NCI-H1436 treated with DMSO at 0.1 percent for 48 hours (cell line): ENCODE data around the gene KLF6.

Experiments used
- DNase-seq: peaks from one replicate; lab custom pipeline; 2025; lab: John Stamatoyannopoulos, UW

The KLF6 gene

DNA sequence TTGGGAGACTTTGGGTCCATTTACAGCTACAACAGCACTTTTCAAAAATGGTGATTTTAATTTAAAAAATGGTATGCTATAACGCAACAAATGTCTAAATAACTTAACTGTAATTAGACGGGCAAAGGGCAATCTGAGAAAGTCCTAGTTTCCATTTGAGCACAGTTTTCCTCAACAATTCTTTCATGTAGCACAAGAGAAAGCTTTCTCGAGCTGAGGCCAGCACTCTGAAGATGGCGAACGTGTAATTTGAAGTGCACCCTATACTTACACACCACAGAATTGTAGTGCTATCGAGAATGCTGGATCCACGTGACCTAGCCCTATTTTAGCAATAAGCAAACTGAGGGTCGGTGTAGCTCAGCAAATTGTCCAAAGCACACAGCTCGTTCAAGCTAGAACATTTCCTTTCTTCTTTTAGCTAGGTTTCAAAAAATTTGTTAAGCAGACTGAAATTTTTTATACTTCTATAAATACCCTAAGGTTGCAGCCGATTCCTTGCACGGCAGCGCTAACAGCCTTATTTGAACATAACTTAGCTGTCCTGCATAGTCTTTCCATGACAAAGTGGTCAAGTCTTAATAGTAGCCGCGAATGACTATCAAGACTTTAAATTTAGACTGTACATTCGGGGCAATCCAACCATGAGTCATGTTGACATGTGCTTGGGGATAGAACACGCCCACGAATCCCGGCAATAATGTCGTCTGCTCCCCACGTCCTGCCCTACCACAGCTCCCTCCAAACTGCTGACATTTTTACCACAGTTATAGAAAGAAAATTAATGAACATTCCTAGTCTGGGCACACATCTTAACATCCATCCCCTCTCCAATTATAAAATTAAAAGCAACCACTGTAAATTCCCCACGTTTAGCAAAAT, 10.0 kb downstream of the KLF6 start:
- DNase-seq = no peak

DNA sequence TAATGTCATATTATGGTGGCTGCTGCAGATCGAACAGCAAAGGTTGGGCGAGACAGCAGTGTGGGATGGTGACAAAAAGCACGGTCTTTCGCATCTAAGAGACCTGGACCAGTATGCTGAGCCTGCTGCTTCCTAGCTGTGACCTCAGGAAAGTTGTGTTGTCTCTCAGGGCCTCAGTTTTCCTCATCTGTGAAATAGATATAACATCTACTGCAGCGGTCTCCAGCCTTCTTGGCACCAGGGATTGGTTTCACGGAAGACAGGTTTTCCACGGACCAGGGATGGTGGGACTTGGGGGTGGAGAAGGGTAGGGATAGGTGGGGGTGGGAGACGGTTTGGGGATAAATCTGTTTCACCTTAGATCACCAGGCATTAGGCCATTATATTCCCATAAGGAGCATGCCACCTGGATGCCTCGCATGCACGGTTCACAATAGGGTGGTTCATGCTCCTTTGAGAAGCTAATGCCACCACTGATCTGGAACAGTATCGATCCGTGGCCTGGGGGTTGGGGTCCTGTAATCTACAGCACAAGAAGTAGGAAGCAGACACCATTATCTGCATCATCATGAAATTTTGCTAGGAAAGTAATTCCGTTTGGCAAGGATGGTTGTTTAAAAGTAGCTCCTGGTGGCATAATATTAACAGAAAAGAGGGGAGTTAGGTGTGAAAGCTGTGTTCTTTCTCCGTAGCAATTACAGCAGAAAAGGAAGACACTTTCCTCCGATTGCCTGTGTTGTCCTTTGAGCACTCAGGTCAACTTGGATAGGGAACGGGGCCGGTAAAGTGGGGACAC, 10.8 kb downstream of the KLF6 start:
- DNase-seq = no peak

DNA sequence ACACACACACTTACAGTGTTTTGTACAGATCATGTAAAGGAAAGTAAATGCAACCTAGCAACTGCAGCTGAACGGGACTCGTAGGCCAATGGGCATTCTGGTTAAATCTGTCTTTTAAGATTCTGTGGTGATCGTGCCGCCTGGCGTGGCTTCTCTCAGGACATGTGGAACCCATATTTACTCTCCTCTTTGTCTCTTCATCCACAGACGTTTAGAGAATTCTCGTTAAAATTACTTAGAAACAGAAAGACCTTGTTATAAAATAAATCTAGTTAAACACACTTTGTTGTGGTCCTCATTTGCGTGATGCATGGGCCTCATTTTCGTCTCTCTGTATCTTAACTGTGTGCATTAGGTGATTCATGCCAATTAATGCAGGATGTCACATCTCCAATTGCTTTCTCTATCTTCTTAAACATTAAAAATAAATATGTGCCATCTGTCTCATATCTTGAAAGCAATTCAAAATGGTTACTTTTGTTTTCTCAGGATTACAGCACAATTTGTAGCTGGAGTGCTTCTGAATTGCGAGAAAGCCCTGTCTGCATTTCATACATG, 11.5 kb downstream of the KLF6 start:
- DNase-seq = no peak

DNA sequence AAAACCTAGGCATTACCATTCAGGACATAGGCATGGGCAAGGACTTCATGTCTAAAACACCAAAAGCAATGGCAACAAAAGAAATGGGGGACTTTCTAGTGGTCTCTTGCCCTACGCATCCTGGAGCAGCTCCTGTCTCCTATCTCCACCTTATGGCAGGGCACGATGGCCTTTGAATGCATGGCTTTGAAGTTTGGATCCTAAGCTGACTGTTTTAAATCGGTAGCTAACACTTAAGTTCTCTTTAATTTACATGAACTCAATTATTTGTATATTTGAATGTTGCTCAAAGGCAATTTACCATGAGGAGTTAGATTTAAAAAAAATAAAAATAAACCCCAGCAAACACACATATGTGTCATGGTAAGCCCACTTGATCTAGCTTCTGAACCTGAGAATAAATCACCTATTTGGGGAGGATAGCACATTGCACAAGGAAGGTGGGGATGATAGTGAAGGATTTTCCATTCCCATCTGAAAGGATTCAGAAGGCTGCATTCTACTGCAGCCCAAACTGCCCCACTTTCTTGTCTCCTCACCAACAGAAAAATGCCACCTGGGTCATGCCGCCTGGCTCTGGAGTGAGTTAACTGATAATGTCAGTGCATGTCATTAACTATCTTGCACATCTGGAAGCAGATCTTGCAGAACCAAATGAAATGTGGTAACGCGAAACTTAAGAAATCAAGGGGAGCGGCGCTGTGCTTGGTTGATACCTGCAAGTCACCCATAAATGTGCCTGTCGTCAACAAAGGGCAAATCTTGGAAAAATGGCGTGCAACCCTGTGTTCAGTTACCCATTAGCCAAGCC, 12.4 kb downstream of the KLF6 start:
- no peak for DNase-seq

DNA sequence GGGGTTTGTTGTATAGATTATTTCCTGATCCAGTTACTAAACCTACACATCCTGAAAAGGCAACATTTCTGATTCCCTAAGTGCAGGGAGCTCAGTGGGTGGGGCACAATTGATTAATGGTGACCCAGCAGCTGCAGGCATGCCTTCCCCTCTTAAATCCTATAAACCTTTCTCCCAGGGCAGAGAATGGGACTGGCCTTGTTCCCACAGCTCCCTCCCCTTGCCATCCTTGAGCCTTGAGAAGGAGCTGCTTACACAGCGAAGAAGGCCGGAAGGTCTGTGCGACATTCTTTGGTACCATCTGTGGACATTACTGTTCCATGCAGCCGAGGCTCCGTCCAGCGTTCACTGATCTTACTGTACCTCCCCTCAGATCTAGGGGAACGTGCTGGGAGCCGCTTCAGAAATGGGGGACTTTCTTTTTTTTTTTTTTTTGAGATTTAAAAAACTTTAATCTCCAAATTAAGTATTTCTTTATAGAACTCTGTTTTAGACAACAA, 14.3 kb downstream of the KLF6 start:
- DNase-seq = no peak

DNA sequence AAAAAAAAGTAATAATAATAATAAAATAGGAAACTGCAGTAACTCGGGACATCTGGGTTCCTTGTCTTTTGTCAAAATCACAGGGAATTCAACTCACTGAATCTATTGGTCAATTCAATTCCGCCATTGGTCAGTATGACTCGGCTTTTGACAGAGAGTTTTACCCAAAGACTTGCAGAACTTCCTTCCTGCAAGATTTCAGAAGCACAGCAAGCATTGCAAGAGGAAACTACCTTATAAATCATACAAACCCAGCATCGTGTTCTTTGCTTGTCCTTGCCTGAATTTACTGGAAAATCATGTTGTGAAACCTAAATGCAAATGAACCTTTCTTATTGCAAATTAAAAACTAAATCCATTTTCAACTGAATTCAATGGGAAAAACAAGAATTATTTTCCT, 15.5 kb downstream of the KLF6 start:
- DNase-seq = no peak

DNA sequence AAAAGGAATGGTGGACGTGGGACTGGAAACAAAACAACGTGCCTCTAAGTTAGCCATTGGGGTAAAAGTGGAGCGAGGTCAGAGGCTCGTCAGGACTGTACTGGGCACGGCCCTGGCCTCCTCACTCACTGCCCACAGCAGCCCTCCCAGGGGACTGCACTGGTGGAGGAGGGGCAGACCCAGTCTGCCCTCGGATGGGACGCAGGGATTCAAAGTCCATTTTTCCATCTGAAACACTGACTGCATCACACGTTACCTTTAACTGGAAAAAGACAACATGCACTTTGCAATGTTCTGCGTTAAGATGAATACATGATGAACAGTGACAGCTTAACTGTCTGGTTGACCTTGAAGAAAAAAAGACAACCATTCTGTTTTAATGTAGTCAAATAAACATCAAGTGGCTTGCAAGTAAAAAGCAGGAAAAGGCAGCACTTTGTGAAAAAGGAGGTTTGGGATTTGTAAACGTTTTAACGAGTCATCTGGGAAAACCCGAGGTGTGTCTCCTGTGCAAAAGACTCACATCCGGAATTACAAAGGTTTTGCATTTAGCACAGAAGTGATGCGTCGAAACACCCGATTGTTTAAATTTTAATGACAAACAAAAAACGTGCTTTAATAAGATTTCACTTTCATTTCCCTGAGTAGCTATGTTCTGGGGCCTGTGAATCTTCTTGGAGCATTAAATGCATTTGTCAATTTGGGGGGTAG, 18.8 kb downstream of the KLF6 start:
- no peak for DNase-seq

DNA sequence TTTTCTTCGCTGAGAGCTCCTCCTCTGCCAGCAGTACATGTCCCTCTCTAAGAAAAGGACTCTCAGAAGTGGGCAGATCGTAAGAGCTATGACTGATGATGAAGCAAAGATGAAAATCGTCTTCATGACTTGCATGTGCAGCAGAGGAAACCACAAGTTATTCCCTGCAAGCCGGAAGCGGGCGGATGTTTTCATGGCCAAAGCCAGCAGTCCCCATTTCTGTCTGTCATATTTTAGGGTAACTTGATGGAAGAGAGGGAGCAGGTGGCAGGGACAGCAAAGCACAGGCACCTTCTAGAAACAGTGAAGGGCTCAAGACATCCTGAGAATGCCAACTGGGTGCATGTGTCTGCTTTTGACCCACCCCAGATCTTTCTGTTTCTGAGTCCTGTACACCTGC, 19.9 kb downstream of the KLF6 start:
- no peak for DNase-seq

DNA sequence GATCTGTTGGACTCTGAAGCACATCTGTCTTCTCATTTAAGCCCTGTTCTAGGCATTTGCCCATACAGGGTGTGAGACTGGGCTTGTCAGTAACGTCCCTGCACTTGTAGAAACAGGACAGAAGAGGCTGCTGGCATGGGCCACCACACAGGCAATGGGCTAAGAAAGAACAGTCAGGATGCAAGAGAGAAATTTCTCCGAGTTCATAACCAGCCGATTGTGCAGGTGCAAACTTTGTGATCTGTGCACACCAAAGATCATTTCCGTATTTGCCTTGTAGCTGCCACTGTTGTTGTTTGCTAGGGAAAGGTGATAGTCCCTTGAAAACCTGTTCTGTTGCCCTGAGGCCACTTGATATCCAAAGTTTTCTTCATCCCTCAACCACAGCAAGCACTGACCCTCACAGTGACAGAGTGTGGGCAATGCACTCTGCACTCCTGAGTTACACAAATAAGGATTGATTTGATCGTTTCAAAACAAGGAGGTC, 20.3 kb downstream of the KLF6 start:
- DNase-seq = no peak

DNA sequence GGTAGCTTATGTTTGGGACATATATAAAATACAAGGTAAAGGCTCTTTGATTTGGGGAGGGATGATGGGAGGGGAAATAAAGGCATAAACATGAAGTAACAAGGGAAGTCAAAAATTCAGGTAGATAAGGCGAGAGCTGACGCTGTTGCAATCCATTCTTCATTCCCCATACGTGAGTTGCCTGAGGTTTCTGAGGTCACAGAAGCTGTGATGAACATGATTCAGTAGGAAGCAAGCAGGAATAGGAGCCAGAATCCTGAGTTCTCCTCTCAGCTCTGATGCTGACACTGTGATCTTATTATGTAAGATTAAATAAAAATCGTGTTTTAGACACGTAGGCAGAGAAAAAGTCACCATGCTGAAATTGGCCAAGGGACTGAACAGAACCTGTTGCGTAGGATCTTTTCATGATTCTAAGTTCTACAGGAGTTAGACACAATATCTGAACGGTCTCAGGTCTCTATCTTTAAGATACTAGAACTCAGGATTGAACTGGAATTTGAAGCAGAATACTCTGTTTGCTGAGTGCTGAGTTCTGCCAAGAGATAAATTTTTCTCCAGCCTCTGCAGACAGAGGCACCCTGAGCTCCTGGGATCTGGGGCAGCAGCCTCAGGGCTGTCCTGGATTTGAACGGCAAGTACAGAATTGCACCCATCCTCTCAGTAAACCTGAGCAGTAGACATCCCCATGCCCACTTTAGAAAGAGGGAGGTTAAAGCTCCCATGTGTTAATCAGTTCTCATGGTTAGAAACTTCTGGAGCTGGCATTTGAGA, 21.0 kb downstream of the KLF6 start:
- no peak for DNase-seq

DNA sequence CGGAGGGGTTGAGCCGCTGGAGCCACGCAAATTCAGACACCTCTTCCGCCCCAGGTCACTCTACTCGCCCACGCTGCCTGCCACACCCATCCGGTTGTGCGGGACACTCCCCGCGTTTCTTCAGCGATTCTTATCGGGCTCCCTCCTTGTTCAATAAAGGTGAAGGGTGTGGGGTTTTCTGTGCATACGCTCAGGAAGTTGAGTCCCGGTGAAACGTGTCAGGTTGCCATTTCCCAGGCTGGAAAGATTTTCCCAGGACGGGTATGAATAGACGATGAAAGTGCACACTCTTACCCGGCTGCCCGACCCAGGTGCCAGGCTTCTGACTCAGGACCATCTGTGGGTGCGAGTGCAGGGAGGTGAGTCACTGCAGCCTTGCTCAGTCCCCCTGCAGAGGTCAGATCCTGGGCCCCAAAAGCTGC, 22.0 kb downstream of the KLF6 start:
- no peak for DNase-seq

DNA sequence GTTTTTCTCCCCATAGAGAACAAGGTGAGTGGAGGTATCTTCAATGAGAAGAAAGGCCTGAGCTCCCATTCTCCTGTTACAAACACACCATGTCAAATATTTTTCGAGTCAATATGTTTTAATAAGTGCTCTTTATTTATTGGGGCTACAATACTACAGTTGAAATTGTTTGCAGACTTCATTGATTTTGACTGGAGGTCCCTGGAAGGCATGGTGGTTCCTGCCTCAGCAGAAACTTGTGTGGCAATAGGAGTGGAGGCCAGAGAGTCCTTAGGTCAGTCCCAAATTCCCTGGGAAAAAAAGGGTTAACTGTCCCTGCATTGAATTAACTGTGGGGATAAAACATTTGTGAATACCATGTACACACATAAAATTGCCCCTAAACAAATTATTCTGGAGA, 22.7 kb downstream of the KLF6 start:
- no peak for DNase-seq

DNA sequence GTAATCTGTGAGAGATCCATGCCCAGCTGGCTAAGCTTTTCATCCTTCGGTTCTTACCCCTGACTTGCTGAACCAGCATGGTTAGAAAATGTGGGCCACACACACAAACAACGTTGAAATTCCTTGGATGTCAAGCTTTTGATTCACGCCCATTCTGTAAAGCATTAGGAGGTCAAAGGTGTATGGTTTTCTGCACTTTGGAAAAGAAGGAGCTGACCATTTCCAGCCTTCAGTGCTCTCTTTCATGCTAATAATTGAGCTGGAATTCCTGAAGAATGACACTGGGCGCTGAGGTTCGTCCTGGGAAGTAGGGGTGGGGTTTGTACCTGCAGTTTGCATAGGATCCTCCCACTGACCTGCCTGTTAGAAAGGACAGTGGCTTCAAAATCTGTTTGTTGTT, 23.1 kb downstream of the KLF6 start:
- DNase-seq = no peak

DNA sequence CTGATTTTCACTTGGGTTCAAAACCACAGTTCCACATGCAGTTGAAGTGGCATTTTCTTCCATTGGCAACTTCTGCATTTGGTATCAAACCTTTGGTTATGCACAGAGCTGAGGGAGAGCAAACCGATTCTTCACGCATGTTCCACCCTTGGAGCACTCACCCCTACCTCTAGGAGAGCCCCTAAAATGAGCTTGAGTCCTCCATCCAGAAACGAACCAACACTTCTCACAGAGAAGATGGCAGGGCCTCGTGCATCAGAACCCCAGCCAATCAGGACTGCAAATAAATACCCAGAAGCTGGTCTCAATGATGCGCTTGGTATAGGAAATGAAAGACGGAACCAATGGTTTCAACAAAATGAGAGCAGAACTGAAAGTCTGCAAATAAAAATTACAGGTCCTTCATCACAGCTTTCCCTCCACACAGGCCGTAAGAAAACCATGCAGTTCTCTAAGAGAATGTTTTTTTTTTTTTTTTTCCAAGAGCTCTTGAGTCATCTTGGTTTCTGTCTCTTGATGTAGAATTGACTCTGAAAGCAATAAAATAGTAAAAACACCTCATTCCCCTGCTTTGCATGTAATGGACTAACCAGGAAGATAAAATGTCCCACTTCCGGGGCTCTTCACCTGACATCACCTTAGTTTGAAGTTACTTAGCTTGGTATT, 23.9 kb downstream of the KLF6 start:
- DNase-seq = no peak

DNA sequence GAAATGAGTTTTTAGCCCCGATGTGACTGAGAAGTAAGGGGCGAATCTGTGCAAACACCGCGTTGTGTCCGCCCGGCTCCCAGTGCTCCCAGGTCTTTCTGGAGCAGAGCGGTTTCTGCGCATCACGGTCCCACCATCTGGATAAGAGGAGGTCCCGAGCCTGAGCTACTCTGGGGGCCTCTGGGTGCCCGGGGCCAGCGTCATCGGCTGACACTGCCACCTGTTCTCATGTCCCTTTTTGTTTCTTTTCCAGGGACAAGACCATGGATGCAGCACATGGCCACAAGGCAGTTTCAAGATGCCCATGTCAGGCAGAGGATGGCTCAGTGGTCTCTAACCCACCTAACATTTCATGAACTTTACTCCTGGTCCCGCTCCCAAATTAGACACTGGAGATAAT, 24.9 kb downstream of the KLF6 start:
- no peak for DNase-seq

DNA sequence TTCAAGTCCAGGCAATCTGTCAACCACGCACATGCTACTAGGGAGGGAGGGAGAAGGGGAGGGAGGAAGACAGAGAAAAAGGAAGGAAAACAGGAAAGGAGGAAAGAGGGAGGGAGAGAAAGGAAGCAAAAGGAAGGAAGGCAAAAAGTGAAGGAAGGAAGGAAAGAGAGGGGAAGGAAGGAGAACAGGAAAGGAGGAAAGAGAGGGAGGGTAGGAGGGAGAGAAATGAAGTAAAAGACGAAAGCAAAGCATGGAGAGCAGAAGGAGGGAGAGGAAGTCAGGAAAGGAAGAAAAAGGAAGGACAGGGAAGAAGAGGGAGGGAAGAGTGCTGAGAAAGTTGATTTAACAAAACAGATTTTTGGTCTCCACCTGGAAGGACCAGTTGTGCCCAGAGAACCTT, 25.6 kb downstream of the KLF6 start:
- no peak for DNase-seq

DNA sequence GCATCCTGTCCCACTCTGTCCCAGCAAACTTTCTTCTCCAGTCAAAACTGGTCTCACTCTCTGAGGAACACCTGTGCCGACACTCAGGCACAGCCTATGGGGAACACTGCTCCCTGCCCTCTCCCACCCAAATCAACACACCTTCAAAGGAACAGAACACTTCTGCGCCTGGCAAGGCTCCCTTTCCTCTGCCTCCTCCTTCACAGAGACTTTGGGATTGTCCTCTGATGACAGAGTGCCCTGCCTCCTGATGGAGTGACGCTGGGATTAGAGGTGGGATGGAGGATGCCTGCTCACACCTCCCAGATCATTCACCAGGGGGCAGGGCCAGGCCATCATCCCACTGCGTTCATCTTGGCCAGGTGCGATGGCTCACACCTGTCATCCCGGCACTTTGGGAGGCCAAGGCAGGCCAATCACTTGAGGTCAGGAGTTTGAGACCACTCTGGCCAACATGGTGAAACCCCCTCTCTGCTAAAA, 26.5 kb downstream of the KLF6 start:
- DNase-seq = no peak

DNA sequence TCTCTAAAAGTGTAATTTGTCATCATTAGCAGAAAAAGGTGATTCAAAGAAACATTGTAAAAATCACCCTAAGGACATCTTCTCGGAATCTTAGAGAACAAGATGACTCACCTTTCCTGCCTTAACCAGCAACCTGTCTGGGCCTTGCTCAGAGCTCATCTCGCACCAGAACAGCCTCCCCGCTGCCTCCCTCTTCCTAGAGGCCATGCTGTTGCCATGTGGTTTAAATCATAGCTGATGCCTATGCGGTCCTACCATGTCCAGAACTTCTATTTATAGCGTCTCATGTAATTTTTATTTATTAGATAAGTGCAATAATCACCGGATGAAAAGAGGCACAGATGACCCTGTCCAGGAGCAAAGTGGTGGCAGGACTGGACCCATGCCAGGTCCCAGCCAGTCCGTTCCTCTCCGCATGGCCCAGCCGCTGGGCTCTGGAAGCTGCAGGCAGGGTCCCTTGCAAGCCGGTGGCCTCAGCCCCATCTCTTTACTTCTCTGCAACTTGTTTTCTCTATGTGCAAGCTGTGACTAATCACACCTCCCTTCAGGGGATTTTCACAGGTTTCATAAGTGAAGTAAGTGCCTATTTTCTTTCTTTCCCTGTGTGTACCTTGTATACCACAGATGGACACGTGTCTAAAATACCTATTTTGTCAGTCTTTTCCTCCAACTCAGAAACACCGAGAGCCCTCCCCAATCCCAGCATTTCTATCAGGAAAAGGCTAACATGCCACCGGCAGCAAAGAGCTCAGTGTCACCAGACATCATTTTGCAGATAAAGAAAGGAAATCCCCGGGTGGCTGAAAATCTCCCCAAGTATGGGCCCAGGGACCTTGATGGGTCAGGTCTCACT, 27.1 kb downstream of the KLF6 start:
- no peak for DNase-seq

DNA sequence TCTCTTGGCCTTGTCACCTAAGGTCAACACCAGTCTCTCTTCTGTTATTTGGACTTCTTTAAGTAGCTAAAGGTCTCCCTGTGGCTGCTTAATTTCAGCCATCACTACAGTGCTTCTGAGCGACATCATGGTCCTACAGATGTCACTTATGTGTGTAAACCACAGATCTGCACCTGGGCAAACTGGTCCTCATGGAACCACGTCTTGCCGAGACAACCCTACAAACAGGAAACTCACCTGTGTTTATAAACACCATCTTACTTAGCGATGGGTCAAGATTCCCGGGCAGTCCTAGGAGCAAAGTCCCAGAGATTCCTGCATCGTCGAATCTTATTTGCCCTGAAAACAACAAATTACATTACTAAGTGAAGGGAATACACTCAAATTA, 27.8 kb downstream of the KLF6 start:
- no peak for DNase-seq
